Cardiac fibroblast (primary cell): ENCODE data around the gene CAPN9.

Experiments used
- DNase-seq, 2 donors: peaks; one replicate each; pipeline versions ENCODE4 v3.0.0 to v3.0.0-alpha.2; 2010; ENCODE audit warnings: low read depth in 2 of 2
- H3K4me3 ChIP-seq, 2 donors: replicated peaks in 1 of 2; 1 replicate in 1 of 2; 2 replicates in 1 of 2; pipeline ENCODE4 v1.5.1; 2011; ENCODE audit warnings: low read depth in 2 of 2, low read length in 2 of 2, mild to moderate bottlenecking in 2 of 2, moderate library complexity in 1 of 2
- CTCF ChIP-seq: IDR thresholded peaks from one replicate; pipeline ENCODE4 v1.5.1; 2011; ENCODE audit warnings: low read depth, mild to moderate bottlenecking, low read length, inconsistent platforms

Gene CAPN9

GRCh38 chr1:230739564-230740290 is 7.5 kb upstream of the CAPN9 start:
- no peak overlapping the region for H3K4me3 ChIP-seq
- no peak for TF ChIP-seq CTCF
- DNase-seq, result no peak

DNA sequence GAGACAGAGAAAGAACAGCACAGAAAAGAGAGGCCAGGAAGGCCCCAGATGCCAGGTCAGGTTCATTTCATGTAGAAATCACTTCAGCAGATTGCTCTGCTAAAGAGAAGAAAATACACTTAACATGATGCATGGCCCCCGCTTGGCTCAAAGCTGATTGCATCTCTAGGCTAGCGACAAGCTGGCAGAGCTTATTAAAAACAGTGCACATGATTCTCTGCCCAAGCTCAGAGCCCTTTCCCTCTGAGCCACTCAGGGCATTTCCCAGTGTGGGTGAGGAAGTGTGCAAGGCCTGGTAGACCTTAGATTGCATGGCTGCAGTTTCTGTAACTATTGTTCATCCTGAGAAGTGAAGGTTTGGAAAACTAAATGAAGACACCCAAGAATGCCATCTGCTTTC is 3.3 kb upstream of the CAPN9 start:
- DNase-seq, result no peak
- no peak for TF ChIP-seq CTCF
- H3K4me3 ChIP-seq, result no peak overlapping the region

DNA sequence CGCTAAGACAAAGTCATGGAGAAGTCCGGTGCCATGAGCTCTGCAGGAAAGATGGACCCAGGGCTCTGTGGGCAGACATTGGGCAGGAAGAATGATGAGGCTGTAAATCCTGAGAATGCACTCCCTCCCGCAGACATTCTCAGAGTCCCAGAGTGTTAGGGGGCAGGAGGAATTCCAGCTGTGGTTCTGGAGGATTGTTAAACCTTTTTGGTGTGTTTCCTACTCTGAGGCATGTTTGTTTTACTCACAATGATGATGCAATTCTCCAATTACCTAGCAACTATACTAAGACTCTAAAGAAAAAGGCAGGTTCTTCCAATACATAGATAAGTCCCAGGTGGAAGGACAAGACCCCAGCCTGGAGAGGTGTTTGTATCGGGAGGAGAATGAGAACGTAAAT is 2.8 kb upstream of the CAPN9 start:
- DNase-seq, result peak; percentile 14 to 23

GRCh38 chr1:230745071-230745470 is 2.1 kb upstream of the CAPN9 start:
- no peak overlapping the region for H3K4me3 ChIP-seq
- TF ChIP-seq CTCF, result no peak

More for the DNA sequence above, 2.8 kb upstream of the CAPN9 start:
- no peak overlapping the region for H3K4me3 ChIP-seq
- no peak for TF ChIP-seq CTCF

GRCh38 chr1:230746617-230747016 is 571 bp upstream of the CAPN9 start:
- no peak for TF ChIP-seq CTCF
- H3K4me3 ChIP-seq, result no peak overlapping the region
- DNase-seq, result no peak

More at GRCh38 chr1:230745071-230745470, 2.1 kb upstream of the CAPN9 start:
- DNase-seq, result no peak

DNA sequence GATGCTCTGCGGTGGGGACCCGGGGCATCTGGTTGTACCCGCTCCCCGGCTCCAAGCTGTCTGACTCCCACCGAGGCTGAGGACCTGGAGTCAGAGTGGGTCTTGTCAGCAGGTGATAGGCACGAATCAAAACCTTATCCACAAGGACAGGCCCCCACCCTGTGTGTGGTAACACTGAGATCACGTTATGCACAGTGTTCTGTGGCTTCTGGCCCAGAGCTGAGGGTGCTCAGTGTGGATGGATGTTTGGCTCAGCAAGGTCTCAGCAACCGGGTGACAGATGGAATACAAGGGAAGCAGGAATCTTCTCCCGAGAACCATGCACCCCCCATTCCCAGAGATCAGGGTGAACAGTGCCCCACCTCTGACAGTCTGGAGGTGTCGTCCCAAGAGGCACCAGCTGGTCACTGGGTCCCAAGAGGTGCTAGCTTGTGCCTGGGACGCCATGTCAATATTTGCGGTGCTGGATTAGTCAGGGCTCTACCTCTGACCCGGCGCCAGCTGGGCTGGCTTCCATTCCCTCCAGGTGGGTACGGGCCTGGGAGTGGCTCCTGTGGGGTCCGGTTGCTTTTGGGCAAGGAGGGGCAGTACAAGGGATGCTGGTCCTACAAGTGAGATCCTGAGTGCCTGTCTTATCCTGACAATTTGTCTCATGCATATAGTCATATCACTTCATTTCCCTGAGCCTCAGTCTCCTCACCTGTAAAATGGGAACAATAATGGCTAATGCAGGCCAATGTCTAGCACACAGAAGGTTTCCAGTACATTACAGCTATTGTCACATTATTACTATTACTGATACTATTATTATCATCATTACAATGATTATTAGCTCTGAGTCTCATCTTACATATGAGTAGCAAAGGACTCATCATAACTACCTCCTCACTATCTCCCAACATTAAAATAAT is 957 bp downstream of the CAPN9 start:
- no peak for TF ChIP-seq CTCF
- H3K4me3 ChIP-seq, result no peak overlapping the region
- no peak for DNase-seq
